ENCODE data around the gene CTDP1.

CTDP1 gene

DNA sequence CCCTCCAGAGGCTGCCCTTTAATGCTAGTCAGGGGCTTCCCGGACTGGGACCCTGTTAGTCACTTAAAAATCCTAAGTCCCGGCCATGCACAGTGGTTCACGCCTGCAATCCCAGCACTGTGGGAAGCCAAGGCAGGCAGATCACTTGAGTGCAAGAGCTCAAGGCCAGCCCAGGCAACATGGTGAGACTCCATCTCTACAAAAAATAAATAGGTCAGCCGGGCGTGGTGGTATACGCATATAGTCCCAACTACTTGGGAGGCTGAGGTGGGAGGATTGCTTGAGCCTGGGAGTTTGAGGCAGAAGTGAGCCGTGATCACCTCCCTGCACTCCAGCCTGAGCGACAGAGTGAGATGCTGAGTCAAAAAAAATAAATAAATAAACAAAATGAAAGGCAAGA is 100.9 kb downstream of the CTDP1 start:
- no peak for DNase-seq (ENCODE audit: low read depth in 1 of 2, low spot score in 1 of 2)

- no peak for DNase-seq (ENCODE audit: low read depth in 1 of 2, low spot score in 1 of 2)
Measured at GRCh38 chr18:79781331-79781941, 101.8 kb downstream of the CTDP1 start.

DNA sequence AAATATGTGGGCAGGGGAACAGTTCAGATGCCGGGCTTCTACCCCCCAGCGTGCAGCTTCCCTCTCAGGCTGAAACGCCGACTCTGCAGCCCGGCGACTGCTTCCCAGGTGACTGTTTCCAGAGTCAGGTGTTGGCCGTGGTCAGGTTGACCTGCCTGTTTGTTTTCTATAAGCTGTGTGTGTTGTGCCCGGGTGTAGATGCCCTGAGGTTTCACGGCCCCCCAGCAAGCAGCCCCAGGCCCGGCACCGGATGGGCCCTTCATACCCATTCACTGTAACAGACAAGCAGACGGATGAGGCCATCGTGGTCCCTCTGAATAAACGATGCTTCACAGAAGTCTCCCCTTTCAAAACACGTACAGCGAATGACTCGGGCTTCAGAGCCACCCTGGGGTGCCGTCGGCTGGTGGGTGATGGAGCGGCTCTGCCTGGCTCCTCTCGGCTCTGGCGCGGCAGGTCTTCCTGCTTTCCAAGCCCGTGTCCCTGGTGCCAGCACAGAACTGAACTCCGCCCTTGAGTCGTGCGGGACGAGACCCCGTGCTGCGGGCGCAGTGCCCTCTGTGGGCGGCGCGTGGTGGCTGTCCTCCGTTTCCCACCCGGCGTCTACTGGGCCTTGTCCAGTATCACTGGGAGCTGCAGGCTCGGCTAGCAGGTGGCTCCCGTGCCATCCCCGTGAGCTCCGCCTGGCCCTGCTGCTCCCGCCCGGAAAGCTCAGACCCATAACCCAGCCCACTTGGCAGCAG is 103.1 kb downstream of the CTDP1 start:
- DNase-seq (ENCODE audit: low read depth in 1 of 2, low spot score in 1 of 2), result no peak

DNA sequence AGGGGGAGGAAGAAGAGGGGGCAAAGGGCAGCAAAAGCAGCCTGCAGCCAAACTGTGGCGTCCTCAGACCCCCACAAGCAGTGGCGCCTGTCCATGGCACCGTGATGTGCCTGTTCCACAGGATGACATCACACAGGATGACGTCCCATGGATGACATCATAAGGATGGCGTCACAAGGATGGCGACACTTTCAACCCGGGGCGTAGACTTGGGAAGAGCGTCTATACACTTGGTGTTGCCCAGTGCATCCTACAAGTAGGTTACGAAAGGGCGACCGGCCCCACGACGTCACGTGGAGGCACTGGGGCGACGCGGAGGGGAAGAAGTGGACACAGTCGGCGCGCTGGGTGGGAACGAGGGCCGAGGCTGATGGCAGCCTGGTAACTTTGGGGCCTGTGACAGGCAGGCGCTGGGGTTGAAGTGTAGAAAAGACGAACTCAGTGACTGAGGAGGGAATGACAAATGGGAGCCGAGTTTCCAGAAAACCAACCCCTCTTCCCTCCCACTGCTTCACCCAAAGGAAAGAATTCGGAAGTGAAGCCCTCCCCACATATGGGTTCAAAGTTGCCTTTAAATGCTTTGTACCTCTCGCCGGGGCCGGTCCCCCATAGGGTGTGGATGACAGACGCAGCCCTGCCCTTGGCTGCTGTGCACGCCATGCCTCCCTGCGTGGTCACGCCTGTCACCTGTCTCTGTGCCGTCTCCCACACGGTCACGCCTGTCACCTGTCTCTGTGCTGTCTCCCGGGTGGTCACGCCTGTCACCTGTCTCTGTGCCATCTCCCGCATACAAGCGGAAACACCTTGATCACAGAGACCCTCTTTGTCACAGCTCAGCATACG is 104.7 kb downstream of the CTDP1 start:
- DNase-seq (ENCODE audit: low read depth in 1 of 2, low spot score in 1 of 2), result no peak

DNA sequence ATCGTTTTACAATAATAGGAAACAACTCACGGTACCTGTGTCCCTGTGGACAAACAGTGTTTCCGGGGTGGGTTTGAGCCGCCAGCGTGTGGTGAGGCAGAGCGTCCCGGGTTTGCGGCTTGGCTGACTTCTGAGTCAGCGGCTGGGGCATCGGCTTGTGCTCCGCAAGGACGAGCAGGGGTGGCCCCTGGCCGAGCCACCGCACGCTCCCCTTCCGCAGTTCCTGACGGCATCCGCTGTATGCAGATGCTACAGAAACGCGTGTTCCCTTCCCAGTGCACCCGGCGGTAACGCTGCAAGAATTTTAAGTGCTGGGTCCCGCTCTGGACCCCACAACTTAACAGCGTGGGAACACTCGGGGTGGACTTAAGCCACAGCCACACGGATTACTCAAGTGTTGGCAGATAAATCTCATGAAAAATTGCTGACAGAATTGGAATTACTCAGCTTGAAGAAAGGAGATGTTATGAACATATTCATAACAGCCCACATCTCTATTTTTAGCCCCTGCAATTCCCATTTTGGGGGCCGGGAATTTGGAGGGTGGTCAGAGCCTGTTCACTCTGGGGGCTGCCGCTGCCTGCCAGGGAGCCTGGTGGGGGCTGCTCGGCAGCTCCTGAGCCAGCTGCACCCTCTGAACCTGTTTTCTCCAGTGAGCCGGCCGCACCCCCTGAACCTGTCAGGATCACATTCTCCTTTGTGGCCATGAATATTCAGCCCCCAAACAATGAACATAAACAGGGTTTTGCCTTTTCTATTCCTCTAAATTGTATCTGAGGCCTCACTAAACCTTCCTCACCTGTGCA is 105.6 kb downstream of the CTDP1 start:
- DNase-seq (ENCODE audit: low read depth in 1 of 2, low spot score in 1 of 2), result no peak

DNA sequence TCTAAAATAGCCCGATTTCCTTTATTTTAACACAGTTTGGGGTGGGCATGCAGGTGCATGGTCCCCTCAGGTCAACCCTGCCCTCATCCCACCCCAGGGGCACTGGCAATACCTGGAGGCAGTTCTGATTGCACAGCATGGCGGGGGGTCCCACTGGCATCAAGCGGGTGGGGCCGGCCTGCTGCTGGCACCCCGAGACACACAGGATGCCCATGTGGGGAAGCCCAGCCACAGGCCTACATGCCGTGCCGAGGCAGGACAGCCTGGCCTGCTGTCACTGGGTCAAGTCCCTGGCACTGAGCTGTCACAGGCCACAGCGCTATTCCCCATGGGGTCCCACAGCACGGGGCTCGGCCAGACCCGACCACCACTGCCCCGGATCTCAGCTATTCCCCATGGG is 106.2 kb downstream of the CTDP1 start:
- no peak for DNase-seq (ENCODE audit: low read depth in 1 of 2, low spot score in 1 of 2)

GRCh38 chr18:79786304-79786703 is 106.7 kb downstream of the CTDP1 start:
- DNase-seq (ENCODE audit: low read depth in 1 of 2, low spot score in 1 of 2), result no peak

DNA sequence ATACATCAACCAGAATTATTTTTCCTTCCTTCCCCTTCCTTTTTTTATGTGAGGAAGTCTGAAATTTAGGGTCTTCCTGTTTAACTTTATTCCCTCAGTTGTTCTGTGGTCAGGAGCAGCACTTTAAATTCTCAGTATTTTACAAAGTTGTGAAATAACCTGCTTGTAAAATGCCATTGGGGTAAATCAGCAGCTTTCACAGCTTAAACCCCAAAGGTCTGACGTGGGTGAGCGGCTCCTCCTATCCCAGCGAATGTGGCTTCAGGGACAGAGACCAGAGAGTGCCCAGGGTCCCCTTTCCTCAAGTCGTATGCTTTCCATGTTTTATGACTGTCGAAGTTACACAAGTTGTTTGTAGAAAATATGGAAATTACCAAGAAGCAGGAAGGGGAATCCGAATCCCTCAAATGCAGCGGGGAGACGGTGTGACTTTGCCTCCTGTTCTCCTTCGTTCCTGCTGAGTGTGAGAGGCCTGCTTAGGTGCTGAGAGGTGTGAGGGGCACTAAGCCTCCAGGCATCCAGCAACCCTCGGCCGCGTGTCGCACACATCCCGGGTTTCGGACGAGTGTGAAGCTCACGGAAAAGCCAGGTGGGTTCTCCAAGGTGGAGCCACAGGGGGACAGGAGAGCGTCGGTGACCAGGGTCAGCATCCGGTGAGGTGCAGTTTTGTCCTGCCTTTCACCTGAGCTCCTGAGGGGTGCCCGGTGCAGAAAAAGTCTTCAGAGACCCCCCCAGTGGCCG is 107.4 kb downstream of the CTDP1 start:
- no peak for DNase-seq (ENCODE audit: low read depth in 1 of 2, low spot score in 1 of 2)

- DNase-seq (ENCODE audit: low read depth in 1 of 2, low spot score in 1 of 2), result no peak
Measured at GRCh38 chr18:79787527-79787864, 107.9 kb downstream of the CTDP1 start.

DNA sequence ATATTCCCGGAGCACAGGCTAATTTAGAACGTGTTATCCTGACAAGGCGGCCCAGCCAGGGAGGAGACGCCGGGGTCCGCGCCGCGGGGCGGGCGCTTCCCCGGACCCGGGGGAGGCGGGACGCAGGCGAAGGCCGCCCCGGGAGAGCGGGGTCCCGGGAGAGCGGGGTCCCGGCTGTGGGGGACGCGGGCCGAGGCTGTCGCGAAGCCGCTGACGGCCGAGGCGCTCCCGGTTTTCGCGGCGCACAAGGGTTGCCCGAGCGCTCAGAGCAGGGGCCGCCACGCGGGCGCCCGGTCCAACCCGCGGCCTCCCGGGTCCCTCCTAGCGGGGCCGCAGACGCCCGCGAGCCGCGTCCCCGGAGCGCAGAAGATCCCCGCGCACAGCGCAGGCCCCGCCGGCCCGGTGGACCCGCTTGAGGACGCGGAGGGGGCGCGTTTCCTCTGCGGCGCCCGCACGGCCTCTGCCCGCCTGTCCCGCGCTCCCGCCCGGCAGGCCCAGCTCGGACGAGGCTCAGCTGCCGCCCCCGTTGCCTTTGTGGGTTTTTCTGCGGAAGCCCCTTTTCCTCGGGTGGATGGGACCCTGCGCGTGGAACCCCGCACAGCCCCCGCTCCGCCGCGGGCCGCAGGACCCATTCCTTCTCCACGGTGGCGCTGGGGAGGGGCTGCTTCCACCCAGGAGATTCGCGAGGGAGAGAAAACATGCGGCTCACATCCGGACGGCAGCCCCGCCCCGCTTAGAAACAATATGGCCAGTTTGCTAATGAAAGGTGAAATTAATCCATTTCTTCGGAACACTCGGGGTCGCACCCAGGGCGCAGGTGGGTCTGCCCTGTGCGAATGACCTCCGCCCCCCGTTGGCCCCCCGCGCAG is 108.5 kb downstream of the CTDP1 start:
- DNase-seq (ENCODE audit: low read depth in 1 of 2, low spot score in 1 of 2), result no peak

- DNase-seq (ENCODE audit: low read depth in 1 of 2, low spot score in 1 of 2), result no peak
Measured at GRCh38 chr18:79788734-79789085, 109.1 kb downstream of the CTDP1 start.

DNA sequence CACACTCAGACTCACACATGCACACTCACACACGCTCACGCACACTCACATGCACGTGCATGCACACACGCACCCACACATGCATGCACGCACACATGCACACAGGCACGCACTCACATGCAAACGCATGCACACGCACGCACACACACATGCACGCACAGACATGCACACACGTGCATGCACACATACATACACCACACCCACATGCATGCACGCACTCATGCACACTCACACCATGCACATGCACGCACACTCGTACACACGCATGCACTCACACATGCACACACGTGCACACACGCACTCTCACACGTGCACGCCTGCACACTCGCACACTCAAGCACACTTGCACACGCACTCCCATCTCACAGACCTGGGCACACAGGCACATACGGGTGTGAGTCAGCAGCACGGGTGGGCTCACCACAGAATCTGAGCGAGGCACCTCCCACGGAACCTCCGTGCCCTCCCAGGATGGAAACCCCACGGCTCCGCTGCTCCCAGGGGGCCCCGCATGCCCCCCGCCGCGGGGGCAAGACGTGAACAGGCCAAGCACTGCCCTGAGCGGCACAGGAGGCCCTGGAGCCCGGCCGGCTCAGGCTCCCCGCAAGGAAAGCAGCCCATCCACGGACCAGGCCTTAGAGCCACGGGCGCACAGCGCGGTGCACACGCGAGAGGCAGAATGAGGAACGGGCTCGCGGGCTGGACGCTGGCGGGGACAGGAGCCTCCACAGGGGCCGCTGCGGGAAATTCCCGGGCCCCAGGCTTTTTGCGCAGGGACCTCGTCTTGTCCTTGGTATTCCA is 109.7 kb downstream of the CTDP1 start:
- DNase-seq (ENCODE audit: low read depth in 1 of 2, low spot score in 1 of 2), result no peak

- no peak for DNase-seq (ENCODE audit: low read depth in 1 of 2, low spot score in 1 of 2)
Measured at GRCh38 chr18:79789901-79790890, 110.6 kb downstream of the CTDP1 start.

DNA sequence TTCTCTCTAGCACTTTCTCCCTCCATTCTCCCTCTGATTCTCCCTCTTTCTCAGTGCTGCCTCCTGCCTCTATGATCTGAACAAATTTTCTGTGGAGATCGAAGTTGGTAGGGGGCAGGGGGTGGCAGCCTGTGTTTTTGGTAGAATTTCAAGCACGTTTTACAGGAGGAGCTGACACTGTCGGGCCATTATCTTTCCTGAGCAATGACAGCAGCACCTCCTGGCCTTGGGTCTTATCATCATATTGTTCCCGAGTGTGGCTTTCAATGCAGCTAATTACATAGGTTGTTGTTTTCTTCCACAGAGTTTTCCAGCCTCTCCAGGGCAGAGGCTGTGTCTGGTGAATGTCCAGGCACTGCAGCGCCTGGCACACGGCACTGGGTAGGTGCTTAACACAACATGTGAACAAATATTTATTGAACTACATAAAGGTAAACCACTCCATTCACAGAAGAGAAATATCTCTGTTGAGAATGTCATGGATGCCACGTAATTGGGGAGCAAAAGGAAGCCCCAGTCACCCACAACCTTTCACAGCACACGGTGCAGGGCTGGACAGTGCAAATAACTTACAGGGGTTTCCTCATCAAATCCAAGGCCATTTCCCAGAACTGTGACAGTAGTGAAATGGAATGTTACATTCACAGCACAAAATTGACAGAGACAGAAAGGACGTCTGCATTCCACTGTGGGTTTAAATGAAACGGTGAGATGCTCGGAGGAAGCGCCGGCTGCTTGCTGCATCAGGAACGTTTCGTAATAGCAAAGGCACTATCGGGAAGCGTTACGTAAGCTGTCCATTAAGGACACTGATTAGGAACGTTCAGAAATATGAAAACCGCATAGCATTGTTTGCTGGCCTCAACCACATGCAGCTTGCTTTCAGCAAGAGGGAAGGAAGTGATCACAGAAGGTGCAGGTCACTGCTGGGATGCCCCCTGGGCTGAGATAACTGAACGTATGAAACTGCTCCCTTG is 111.7 kb downstream of the CTDP1 start:
- no peak for DNase-seq (ENCODE audit: low read depth in 1 of 2, low spot score in 1 of 2)

DNA sequence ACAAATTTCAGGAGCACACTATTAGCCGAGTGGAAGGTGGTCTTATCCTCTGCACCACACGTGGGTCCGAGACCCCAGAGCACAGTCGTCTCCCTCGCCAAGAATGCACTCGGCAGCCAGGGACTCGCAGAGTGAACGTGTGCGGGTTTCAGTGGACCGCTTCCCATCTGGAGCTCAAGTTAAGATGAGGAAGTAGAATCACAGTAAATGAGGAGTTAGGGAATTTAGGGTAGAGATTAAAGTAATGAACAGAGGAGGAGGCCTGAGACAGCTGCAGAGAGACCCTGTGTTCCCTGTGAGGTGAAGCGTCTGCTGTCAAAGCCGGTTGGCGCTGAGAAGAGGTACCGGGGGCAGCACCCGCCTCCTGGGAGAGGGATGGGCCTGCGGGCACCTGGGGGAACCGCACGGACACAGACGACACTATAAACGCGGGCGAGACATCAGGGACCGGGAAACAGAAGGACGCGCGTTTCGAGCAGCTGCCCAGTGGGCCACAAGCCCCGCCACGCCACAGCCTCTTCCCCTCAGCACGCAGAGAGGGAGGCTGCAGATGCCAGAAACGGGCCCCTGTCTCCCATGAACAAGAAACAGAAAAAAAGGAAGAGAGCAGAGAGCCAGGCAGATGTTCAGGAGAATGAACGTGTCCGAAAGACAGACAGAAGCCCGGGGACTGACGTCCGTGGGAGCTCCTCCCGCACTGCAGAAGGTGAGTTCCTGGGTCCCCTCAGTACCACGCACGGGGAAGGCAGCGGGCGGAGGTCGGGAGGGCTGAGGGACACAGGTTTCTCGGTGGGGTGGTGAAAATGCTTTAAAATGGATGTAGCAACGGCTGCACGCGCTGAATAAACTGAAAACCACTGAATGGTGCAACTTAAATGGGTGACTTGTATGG is 112.7 kb downstream of the CTDP1 start:
- no peak for DNase-seq (ENCODE audit: low read depth in 1 of 2, low spot score in 1 of 2)

DNA sequence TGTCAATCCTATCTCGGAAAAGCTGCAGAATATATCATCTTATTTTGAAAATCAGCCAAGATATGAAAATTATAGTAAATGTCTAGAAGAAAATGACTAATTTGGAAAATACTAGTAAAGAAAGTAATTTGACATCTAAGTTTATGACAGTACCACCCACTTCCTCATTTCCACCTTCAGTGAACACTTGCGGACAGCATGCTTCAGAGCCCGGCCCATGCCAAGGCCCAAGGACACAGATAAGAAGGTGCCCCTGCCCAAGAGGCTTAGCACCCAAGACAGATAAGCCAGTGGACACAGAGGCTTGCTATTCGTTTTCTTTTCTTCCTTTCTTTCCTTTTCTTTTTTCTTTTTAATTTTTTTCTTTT is 113.4 kb downstream of the CTDP1 start:
- DNase-seq (ENCODE audit: low read depth in 1 of 2, low spot score in 1 of 2), result no peak

Measured in activated T-helper 1 cell treated with anti-CD3 and anti-CD28 coated beads, Interleukin-2, amount 50 U/mL, for 16 hours (primary cell).